GM19099 (cell line): ENCODE measurements around the gene MYO1A.

Source experiments
- POLR2A ChIP-seq: IDR thresholded peaks from 3 replicates; pipeline ENCODE4 v1.6.1; 2011; ENCODE audit warnings: low read depth; ENCODE audit not compliant: insufficient read length; ENCODE audit errors: extremely low read depth

MYO1A gene

GRCh38 chr12:57090490-57090889, 40.6 kb upstream of the MYO1A start:
- TF ChIP-seq POLR2A = no peak

- TF ChIP-seq POLR2A = peak; percentile 18
Measured at GRCh38 chr12:57089271-57090245, 39.6 kb upstream of the MYO1A start.

- TF ChIP-seq POLR2A = peak; percentile 51
Measured at GRCh38 chr12:57088354-57089270, 38.7 kb upstream of the MYO1A start, which contains the start of gene NAB2. Gene NAB2 (plus strand): TSS chr12:57089114. CDS start chr12:57089272, 158 bp downstream.

GRCh38 chr12:57087691-57088353, 37.9 kb upstream of the MYO1A start:
- peak; percentile 39 for TF ChIP-seq POLR2A

- peak; percentile 59 for TF ChIP-seq POLR2A
Measured at GRCh38 chr12:57087010-57087690, 37.2 kb upstream of the MYO1A start.

- peak; percentile 29 for TF ChIP-seq POLR2A
Measured at GRCh38 chr12:57086493-57087009, 36.6 kb upstream of the MYO1A start.

GRCh38 chr12:57085999-57086492, 36.1 kb upstream of the MYO1A start:
- peak; percentile 17 for TF ChIP-seq POLR2A

- TF ChIP-seq POLR2A = no peak
Measured at GRCh38 chr12:57080855-57081254, 30.9 kb upstream of the MYO1A start.

GRCh38 chr12:57079821-57080220, 29.9 kb upstream of the MYO1A start:
- no peak for TF ChIP-seq POLR2A

- TF ChIP-seq POLR2A = peak; percentile 76
Measured at GRCh38 chr12:57078519-57079404, 28.8 kb upstream of the MYO1A start, which contains the start of gene NEMP1. Gene NEMP1 (minus strand): TSS chr12:57078791. CDS start chr12:57078745, 46 bp downstream.

GRCh38 chr12:57072661-57073060, 22.7 kb upstream of the MYO1A start:
- no peak for TF ChIP-seq POLR2A

GRCh38 chr12:57069523-57069922, 19.6 kb upstream of the MYO1A start:
- no peak for TF ChIP-seq POLR2A

- TF ChIP-seq POLR2A = no peak
Measured at GRCh38 chr12:57066245-57066644, 16.3 kb upstream of the MYO1A start.
